ENCODE results near the gene UCP3.

UCP3 gene

GRCh38 chr11:73978576-73979086, 30.3 kb downstream of the UCP3 start:
- no peak for DNase-seq (ENCODE audit: low read depth)
- no peak overlapping the region for H3K4me3 ChIP-seq (ENCODE audit: control insufficient read depth, low read depth, low read length)
- TF ChIP-seq CTCF (conservative IDR thresholded peaks at IDR 0.05; ENCODE audit: control insufficient read depth, insufficient read depth, low read depth, low read length), result no peak

- no peak overlapping the region for H3K4me3 ChIP-seq (ENCODE audit: control insufficient read depth, low read depth, low read length)
- DNase-seq (ENCODE audit: low read depth), result no peak
- TF ChIP-seq CTCF (conservative IDR thresholded peaks at IDR 0.05; ENCODE audit: control insufficient read depth, insufficient read depth, low read depth, low read length), result no peak
Observed at GRCh38 chr11:73977856-73978519, 30.9 kb downstream of the UCP3 start.

- no peak for TF ChIP-seq CTCF (conservative IDR thresholded peaks at IDR 0.05; ENCODE audit: control insufficient read depth, insufficient read depth, low read depth, low read length)
- DNase-seq (ENCODE audit: low read depth), result no peak
- no peak overlapping the region for H3K4me3 ChIP-seq (ENCODE audit: control insufficient read depth, low read depth, low read length)
Observed at GRCh38 chr11:73976451-73977151, 32.3 kb downstream of the UCP3 start.

- no peak overlapping the region for H3K4me3 ChIP-seq (ENCODE audit: control insufficient read depth, low read depth, low read length)
- no peak for DNase-seq (ENCODE audit: low read depth)
- TF ChIP-seq CTCF (conservative IDR thresholded peaks at IDR 0.05; ENCODE audit: control insufficient read depth, insufficient read depth, low read depth, low read length), result no peak
Observed at GRCh38 chr11:73975479-73975757, 33.5 kb downstream of the UCP3 start.

- H3K4me3 ChIP-seq (ENCODE audit: control insufficient read depth, low read depth, low read length), result no peak overlapping the region
- no peak for TF ChIP-seq CTCF (conservative IDR thresholded peaks at IDR 0.05; ENCODE audit: control insufficient read depth, insufficient read depth, low read depth, low read length)
- no peak for DNase-seq (ENCODE audit: low read depth)
Observed at GRCh38 chr11:73974604-73975478, 34.0 kb downstream of the UCP3 start.

GRCh38 chr11:73972620-73973449, 36.0 kb downstream of the UCP3 start:
- TF ChIP-seq CTCF (conservative IDR thresholded peaks at IDR 0.05; ENCODE audit: control insufficient read depth, insufficient read depth, low read depth, low read length), result no peak
- H3K4me3 ChIP-seq (ENCODE audit: control insufficient read depth, low read depth, low read length), result no peak overlapping the region
- DNase-seq (ENCODE audit: low read depth), result no peak
